Ureter (tissue), 1 donor: ENCODE results near the gene KCNMB3. TPM values are rescaled to one million over a fixed set of nuclear protein-coding genes. Genes with fewer than 3 reads are reported as not detected.
"Not testable (repeated sequence)": the region's sequence is repeated elsewhere in the genome, so short reads cannot be mapped to it uniquely, and the experiment has no call there.

Experiments
- DNase-seq: peaks from one replicate; pipeline ENCODE4 v3.0.0-alpha.2; 2020; ENCODE audit warnings: low spot score
- total RNA-seq: library from RNA; stranded (reverse); gene quantifications from one replicate; pipeline ENCODE4 v1.2.4, GENCODE V29; 2023
- donor health status: DM: yes; HTN: yes; CAD: no.

The KCNMB3 gene
- total RNA-seq, result 5.9 TPM

- no peak for DNase-seq
Observed at GRCh38 chr3:179250803-179251476, at the start of gene KCNMB3. KCNMB3 (minus strand) TSS chr3:179251114; CDS start chr3:179250990, 124 bp downstream.

GRCh38 chr3:179299999-179300613 is 49.2 kb upstream of the KCNMB3 start:
- DNase-seq, result no peak

- no peak for DNase-seq
Observed at GRCh38 chr3:179299316-179299715, 48.4 kb upstream of the KCNMB3 start.

- no peak for DNase-seq
Observed at GRCh38 chr3:179297971-179298725, 47.2 kb upstream of the KCNMB3 start.

GRCh38 chr3:179292450-179292849 is 41.5 kb upstream of the KCNMB3 start:
- DNase-seq, result no peak

GRCh38 chr3:179289295-179289694 is 38.4 kb upstream of the KCNMB3 start:
- no peak for DNase-seq

- DNase-seq, result no peak
Observed at GRCh38 chr3:179288845-179289244, 37.9 kb upstream of the KCNMB3 start.

GRCh38 chr3:179286331-179286730 is 35.4 kb upstream of the KCNMB3 start:
- DNase-seq, result no peak

- no peak for DNase-seq
Observed at GRCh38 chr3:179281825-179282224, 30.9 kb upstream of the KCNMB3 start.

- no peak for DNase-seq
Observed at GRCh38 chr3:179279837-179280236, 28.9 kb upstream of the KCNMB3 start.

GRCh38 chr3:179278932-179279693 is 28.2 kb upstream of the KCNMB3 start:
- DNase-seq, result no peak

- DNase-seq, result no peak
Observed at GRCh38 chr3:179278151-179278550, 27.2 kb upstream of the KCNMB3 start.

- DNase-seq, result no peak
Observed at GRCh38 chr3:179276743-179277142, 25.8 kb upstream of the KCNMB3 start.

- no peak for DNase-seq
Observed at GRCh38 chr3:179276001-179276400, 25.1 kb upstream of the KCNMB3 start.

GRCh38 chr3:179274434-179274833 is 23.5 kb upstream of the KCNMB3 start:
- DNase-seq, result not testable (repeated sequence)

GRCh38 chr3:179272385-179272784 is 21.5 kb upstream of the KCNMB3 start:
- no peak for DNase-seq

- no peak for DNase-seq
Observed at GRCh38 chr3:179269152-179269707, 18.3 kb upstream of the KCNMB3 start.

- no peak for DNase-seq
Observed at GRCh38 chr3:179268400-179269051, 17.6 kb upstream of the KCNMB3 start.

- no peak for DNase-seq
Observed at GRCh38 chr3:179266701-179267211, 15.8 kb upstream of the KCNMB3 start.

- no peak for DNase-seq
Observed at GRCh38 chr3:179265875-179266274, 15.0 kb upstream of the KCNMB3 start.

GRCh38 chr3:179265092-179265491 is 14.2 kb upstream of the KCNMB3 start:
- DNase-seq, result no peak
